Testis (tissue), 2 donors: ENCODE results near the gene SRPX.

ENCODE experiments used
- POLR2A ChIP-seq: fragments of 450-650 bp; IDR thresholded peaks from one replicate; pipeline ENCODE4 v1.6.1; 2017; ENCODE audit warnings: antibody characterized with exemption, mild to moderate bottlenecking, moderate library complexity
- TF ChIP-seq, protein P1 (sequence below), 3 experiments: fragments of 450-650 bp in 2 of 3; fragments of 200-600 bp in 1 of 3; sonication (generic) in 1 of 3; IDR thresholded peaks; one replicate each; pipeline ENCODE4 v1.5.1; 2016 to 2019; ENCODE audit warnings: antibody characterized with exemption in 3 of 3, mild to moderate bottlenecking in 2 of 3, moderate library complexity in 1 of 3

DNA sequence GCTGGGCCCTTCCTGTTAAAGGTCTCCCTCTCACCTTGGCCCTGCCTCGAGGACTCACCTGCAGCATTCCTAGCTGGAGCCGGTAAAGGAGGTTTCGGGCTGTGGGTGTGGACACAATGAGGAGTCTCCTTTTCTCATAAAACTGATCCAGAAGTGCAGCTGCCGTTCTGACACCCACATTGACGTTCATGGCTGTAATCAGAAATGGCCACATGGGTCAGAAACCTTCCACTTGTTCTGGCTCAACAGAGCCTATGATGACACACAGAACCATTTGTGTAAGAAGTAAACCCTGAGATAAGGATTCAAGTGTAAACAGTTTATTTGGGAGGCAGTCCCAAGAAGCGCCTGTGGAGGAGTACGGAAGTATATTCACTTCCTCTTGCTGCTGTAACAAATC lies 63.8 kb downstream of the SRPX start:
- TF ChIP-seq, protein P1, sequence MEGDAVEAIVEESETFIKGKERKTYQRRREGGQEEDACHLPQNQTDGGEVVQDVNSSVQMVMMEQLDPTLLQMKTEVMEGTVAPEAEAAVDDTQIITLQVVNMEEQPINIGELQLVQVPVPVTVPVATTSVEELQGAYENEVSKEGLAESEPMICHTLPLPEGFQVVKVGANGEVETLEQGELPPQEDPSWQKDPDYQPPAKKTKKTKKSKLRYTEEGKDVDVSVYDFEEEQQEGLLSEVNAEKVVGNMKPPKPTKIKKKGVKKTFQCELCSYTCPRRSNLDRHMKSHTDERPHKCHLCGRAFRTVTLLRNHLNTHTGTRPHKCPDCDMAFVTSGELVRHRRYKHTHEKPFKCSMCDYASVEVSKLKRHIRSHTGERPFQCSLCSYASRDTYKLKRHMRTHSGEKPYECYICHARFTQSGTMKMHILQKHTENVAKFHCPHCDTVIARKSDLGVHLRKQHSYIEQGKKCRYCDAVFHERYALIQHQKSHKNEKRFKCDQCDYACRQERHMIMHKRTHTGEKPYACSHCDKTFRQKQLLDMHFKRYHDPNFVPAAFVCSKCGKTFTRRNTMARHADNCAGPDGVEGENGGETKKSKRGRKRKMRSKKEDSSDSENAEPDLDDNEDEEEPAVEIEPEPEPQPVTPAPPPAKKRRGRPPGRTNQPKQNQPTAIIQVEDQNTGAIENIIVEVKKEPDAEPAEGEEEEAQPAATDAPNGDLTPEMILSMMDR (IDR thresholded peaks at IDR 0.05), result no peak
- TF ChIP-seq POLR2A, result no peak
